H54 (cell line): Measurements from ENCODE around the gene PPP2R3B.
"Not testable (repeated sequence)": the region's sequence is repeated elsewhere in the genome, so short reads cannot be mapped to it uniquely, and the experiment has no call there.

Source experiments
- DNase-seq: peaks from one replicate; pipeline ENCODE4 v3.0.0; 2011; ENCODE audit warnings: low spot score, mixed read lengths; ENCODE audit not compliant: insufficient read length
- FAIRE-seq: peaks from 3 replicates; lab custom pipeline; 2011; peaks lifted over from hg19 to GRCh38; lab: Jason Lieb, UNC
- POLR2A ChIP-seq: IDR thresholded peaks from 2 replicates; pipeline ENCODE4 v1.6.1; 2011; ENCODE audit warnings: low read depth, mild to moderate bottlenecking, low read length

Gene PPP2R3B

DNA sequence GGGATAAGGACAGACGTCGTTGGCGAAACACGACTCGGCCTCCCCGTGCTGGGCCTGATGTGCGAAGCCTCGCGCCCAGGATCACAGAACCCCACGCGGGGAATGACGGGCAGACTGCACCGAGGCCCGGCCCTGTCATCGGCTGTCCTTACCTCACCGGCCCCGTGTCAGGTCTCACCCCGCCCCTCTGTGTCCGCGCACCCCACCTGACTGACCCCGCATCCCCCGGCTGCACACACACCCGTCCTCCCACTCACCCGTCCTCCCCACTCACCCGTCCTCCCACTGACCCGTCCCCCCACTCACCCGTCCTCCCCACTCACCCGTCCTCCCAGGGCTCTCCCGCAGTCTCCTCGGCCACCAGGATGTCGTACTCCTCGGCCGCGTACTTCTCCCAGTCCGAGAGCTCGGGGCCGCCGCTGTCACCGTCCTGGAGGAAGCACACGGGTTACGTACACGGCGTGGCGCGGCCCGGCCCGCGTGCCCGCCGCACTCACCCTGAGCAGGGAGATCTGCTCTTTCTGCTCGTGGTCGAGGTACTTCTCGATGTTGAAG lies 48.3 kb downstream of the PPP2R3B start:
- FAIRE-seq: no peak
- no peak for DNase-seq

DNA sequence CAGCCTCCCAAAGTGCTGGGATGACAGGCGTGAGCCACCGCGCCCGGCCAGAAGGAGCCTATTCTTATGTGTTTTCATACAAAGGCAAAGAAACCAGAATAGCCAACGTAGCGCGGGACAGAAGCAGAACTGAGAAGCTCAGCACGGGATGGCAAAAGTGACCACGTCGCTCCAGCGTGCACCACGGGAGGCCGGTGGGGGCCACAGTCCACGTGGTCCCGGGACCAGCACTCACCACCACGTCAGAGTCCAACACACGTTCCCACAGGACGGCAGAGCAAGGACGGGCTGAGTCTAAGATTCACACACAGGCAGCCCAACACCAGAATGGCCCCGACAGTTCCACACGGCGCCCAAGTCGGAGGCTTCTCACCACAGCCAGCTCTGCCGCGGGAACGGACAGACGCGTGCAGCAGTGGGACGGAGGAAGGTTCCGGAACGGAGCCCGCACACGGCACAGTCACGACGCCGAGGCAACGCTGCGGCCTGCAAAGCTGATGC lies 49.3 kb downstream of the PPP2R3B start:
- no peak for TF ChIP-seq POLR2A

More for the DNA sequence above, 48.3 kb downstream of the PPP2R3B start:
- TF ChIP-seq POLR2A: no peak

DNA sequence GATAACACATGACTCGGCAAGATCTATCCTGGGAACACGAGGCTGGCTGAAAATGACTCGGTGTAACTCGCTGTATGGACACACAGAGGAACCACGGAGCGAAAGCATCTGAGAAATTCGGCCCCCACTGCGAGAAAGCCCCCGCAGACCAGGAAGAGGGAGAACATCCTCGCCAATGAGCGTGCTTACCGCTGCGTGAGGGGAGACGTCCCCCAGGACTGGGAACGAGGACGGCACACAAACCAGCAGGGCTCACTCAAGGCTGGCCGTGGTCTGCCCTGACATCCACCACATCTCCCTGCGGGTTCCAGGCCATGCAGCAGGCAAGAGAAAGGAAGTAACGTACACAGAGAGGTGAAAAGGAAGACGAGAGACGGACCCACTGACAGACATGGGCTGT lies 50.5 kb downstream of the PPP2R3B start:
- DNase-seq: no peak
- FAIRE-seq: no peak
- no peak for TF ChIP-seq POLR2A

More for the DNA sequence above, 49.3 kb downstream of the PPP2R3B start:
- no peak for FAIRE-seq
- no peak for DNase-seq

DNA sequence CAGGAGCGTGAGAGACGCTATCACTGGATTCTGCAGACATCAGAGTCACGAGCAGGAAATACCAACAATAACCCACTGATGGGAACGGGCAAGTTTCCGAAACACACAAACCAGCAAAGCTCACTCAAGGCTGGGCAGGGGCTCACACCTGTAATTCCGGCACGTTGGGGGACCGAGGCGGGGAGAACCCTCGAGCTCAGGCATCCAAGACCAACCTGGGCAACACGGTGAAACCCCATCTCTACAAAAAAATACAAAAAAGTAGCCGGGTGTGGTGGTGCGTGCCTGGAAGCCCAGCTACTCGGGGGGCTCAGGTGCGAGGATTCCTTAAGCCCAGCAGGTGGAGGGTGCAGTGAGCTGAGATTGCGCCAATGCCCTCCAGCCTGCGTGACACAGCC lies 51.0 kb downstream of the PPP2R3B start:
- FAIRE-seq: no peak
- no peak for TF ChIP-seq POLR2A
- DNase-seq: no peak

DNA sequence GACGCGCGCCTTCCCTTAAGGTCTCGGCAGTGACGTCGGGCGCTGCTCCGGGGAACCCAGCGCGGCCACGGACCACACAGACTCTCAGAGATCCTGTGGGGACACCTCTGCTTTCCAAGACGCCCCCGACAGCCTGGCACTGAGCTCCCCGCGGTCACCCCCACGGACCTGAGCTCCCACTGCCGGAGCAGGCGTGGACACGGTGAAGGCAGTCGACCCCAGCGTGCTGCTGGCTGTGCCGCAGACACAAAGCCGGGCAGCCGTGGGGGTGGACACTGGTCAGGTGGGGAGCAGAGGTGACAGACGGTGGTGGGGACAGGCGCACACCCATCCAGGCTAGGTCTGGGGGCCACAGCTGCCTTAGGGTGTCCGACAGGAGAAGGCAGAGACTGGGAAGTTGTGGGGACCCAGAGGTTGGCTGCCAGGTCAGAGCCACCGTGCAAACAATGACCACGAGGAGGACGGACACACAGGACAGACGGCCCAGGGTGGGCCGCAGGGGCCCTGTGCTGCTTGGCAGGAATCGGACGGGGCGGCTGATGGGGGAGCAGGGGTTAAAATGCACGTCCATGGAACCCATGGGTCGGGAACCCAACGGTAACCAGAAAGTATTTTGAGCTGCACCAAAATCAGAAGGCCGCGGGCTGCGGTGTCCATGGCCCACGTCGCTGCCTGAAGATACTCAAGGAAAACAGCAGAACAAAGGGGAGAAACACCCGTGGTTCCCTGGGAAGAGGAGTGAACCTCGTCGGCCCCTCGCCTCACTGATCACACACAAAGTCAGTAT lies 51.5 kb downstream of the PPP2R3B start:
- FAIRE-seq (no peak), DNase-seq (no peak)
- TF ChIP-seq POLR2A: no peak

DNA sequence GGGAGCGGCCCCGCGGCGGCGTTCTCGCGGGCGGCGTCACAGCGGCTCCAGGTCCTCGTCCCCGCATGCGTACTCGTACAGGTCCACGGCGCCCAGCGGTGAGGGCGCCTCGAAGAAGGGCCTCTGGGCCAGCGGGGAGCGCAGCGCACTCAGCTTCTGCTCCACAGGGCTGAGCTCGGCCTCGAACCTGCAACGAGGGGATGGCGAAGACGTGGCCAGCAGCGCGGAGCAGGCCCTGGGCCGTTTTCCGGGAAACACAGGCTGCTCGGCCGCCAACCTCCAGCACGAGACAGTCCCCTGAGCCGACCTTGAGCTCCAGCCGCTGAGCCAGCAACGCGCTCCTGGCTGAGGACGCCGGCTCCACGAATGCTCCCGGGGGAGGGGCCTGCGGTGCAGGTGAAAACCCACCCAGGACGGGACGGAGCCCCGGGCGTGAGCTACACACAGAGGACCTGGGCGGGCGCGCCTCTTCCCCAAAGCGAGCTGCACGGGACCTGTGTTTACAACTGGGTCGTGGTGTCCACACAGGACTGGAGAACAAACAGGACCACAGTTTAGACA lies 52.3 kb downstream of the PPP2R3B start:
- no peak for FAIRE-seq
- no peak for DNase-seq
- no peak for TF ChIP-seq POLR2A

DNA sequence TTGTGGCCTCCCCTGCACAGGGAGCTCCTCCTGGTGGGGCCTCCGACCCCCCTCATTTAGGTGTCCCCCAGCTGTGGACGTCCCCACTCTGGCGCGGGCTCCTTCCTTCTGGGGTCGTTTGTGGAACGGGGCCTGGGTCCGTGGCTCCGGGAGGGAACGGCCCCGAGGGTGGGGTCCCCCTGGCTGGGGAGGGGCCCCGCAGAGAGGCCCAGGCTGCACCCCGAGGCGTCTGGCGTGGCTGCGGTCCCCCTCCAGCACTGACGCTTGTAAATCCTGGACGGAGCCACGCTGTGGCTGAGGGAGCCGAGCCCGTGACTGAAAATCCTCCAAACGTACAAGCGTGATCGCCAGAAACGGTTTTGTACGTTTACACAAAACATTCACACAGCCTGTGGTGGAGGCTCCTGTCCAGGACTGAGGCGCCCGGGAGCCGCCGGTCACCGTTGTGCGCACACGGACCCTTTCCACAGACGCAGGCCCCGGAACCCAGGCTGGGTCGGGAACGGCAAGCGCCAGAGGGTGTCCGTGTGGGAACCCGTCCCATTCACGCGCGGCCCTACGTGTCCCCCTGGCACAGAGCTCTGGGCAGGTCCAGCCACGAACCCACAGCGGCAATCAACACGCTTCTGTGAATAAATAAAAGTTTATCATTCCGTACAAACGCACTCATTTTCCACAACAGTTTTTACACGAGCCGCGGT lies 52.9 kb downstream of the PPP2R3B start:
- no peak for FAIRE-seq
- DNase-seq: no peak
- TF ChIP-seq POLR2A: no peak

DNA sequence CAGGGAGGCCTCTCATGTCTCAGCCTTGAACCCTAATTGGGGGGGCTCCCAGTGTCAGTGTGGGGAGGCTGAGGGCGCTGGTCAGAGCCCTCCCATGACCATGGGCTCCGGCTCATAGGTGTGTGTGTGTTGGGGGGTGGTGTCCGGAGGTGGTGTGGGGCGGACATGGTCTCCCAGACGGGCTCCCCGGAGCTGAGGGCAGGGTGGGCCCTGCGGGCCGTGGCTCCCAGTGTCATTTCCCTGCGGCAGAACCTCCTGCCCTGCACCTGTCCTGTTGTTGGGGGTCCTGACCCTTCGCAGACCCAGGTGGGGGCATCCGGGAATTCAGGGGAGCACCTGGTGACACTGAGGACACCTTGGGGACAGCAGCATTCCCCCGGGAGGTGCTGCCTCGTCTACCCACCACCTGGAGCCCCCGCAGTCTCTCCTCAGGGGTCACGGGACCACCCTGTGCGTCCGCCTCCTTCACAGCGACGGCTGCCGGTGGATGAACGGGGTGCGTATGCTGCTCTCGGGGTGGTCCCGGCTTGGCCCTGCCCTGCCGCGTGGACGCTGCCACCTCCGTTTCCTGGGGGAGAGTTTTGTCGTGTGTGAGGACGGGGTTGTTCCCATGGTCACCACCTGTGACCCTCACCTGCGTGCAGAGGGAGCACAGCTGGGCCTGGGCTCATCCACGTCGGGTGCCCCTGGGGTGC lies 53.6 kb downstream of the PPP2R3B start:
- FAIRE-seq (no peak), DNase-seq (no peak)
- TF ChIP-seq POLR2A: no peak

DNA sequence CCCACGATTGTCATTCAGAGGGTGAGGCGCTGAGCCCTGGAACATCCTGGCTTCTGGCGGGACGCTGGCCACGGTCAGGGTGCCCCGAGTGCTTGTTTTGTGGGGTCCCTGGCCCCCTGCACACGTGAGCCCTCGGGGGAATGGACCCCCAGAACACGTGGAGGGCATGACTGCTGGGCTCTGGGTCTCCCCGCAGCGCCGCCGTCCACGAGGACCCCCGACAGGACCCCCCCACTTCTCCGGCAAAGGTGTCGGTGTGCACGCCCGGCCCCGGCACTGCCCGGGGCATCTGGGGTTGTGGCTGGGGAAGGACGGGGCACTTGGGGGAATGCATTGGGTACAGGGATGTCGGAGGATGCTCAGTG lies 54.2 kb downstream of the PPP2R3B start:
- TF ChIP-seq POLR2A: no peak
- FAIRE-seq (no peak), DNase-seq (no peak)

DNA sequence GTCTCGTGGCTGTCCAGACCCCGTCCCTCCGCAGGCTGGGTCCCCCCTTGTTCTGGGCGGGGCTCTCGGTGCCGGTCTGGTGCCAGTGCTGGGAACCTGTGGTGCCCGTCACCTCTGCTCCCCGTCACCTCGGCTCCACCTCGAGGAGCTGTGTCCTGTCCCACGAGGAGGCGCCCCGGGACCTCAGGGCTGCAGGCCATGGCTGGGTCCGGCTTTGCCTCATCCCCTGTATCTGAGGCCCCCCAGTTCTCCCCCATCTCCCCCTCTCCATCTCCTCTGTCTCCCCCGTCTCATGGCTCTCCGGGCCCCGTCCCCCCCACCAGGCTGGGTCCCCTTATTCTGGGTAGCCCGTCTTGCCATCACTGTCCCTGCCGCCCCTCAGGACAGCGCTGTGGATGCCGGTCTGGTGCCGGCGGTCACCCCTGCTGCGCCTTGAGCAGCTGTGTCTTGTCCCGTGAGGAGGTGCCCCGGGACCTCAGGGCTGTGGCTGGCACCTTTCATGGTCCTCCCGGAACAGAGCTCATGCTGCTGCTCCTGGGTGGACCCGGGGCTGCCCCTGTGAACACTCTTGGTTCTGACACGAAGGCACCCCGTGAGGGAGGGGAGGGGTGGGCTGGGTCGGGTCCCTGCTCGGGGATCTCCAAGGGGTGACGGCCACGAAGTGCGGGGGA lies 54.7 kb downstream of the PPP2R3B start:
- DNase-seq: no peak
- TF ChIP-seq POLR2A: no peak
- FAIRE-seq: no peak

DNA sequence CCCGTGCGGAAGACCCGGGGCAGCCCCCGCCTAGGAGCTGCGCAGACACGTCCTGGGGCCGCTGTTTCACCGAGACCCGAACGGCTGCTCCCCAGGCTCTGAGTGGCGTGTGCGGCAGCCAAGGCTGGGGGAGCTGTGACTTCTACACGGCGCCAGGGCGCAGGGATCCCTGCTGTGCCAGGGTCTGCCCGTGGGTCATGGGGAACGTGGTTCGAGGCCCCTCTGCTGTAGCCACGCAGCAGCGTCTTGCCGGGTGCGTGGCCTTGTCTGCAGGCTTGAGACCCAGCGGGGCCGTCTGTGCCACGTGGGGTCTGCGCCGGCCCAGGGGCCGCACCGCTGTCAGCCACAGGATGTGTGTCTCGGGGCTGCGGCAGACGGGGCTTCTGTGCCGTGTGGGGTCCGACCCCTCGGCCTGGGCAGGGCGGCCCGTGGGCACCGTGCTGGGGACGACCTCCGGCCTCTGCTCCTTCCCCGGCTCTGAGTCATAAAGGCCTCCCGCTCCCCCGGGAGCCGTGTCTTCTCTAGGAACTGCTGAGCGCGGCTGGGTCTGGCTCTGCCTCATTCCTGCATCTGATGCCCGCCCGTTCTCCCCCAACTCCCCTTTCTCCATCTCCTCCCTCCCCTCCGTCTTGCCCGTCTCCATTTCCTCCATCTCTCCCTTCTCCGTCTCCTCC lies 55.4 kb downstream of the PPP2R3B start:
- TF ChIP-seq POLR2A: no peak
- FAIRE-seq (no peak), DNase-seq (no peak)

DNA sequence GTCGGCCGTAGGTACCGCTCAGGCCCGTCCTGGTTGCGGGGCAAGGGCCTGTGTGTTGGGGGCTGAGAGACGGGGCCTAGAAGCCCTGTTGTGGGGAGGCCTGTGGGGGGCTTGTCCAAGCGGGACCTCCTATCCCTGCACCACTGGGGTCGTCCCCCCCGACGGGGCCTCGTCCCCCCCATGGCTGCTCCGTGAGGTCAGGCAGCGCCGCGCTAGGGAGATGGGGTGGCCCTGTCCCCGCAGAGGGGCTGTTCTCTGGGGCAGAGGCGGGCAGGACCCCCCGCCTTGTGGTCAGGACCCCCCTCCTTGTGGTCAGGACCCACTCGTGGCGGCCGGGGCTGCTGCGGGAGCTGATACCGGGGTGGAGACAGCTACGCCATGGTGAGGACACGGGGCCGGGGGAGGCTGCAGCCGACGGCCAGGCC lies 56.0 kb downstream of the PPP2R3B start:
- no peak for TF ChIP-seq POLR2A
- no peak for DNase-seq
- FAIRE-seq: no peak

DNA sequence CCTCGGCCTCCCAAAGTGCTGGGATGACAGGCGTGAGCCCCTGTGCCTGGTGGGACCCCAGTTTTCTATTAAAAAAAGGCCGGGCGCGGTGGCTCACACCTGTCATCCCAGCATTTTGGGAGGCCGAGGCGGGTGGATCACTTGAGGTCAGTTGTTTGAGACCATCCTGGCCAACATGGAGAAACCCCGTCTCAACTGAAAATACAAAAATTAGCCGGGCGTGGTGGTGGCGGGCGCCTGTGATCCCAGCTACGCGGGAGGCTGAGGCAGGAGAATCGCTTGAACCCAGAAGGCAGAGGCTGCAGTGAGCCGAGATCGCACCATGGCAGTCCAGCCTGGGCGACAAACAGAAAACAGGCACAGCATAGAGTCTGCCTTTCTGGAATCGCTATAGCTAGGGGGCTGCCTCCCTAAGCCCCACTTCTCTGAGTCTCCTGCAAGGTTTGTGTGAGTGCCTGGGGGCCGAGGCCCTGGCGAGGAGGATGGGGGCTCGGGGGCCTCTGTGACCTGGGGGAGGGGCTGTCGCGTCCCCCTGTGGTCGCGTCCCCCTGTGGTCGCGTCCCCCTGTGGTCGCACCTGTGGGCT lies 56.5 kb downstream of the PPP2R3B start:
- not testable (repeated sequence) for FAIRE-seq, DNase-seq
